ENCODE data around the gene GNB1.
A peak's percentile ranks its signal among the peaks of the same experiment; 100 is the strongest.
"Not testable (repeated sequence)": the region's sequence is repeated elsewhere in the genome, so short reads cannot be mapped to it uniquely, and the experiment has no call there.

GNB1 gene

DNA sequence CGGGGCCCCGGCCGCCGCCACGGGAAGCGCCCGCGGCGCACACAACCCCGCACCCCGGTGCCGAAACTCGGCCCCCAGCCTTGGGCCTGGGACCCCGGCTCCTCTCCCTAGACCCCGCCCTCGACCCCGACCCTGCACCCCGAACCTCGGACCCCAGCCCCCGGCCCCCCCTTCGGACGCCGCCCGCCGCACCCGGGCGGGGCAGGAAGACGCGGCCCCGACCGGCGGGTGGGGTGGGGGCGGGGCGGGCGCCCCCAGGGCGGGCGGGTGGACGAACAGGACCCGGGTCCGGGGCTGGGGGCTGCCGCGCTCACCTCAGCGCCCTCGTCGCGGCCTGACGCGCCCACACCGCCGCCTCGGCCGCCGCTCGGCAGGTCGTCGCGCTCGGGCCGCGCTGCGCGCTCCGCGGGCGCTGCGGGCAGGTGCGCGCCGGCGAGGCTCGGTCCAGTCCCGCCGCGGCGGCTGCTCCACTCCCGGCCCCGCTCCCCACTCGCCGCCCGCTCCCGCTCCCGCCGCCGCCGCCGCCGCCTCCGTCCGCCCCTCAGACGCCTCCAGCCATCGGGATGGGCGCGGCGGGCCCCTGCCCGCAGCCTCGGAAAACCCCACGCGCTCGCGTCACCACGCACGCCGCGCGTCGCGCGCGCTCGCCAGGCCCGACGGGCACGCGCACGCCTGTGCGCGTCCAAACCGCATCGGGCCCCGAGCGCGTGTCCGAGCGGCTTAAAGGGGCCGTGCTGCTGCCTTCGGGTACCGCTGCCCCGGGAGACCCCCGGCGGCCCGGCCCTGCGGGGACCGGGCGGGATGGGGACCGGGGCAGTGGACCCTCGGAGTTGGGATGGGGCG, at the start of gene GNB1:
GNB1 (minus strand) TSS at position 582 of the 843 bp plus-strand sequence. CDS start 65,634 bp downstream, outside the sequence.
- peak; percentile 91 for DNase-seq

DNA sequence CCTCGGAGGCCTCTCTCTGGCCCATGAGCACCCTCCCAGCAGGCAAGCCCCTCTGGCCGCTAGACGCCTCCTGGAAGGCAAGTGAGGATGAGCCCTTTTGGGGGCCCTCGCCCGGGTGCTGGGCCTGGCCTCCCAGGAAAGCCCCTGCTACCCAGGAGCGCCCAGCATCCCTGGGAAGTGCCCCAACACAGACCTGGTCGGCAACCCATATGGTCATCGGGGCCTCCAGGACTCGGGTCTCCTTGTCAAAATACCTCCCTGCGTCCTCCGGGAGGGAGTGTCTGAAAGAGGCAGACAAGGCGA, 49.2 kb upstream of the GNB1 start:
- DNase-seq = no peak

DNA sequence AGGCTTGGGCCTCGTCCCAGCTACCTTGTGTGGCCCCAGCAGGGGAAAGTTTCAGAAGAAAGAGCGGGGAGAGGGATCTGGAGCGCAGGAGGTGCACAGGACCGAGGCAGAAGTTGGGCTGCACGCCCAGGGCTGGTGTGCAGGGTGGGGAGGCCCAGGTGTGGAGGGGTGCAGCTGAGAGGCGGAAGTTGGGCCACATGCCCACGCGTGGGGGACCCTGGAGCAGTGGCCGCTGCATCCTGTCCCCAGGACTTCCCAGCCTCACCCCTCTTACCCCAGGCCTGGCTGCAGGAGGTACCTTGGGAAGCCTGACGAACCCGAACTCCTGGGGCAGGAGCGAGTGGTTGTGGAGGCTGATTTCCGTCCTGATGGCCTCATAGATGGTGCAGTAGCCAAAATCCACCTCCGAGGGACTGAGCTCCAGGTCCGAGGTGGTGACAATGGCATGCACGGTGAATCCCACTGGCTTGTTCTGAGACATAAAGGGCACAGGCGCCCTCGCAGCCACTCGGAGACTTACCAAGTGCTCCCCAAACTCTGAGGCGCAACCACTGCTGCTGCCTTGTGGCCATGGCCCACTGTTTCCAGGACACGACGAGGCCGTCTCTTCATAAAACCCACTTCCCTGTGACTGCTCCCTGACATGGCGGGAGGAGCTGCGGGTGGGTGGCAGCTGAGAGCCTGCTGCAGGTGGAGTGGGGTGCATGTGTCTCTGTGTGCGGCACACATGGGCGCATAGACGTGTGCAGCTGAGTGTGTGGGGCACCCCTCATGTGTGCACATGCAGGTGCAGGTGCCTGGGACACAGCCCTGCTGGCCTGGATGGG, 48.6 kb upstream of the GNB1 start:
- no peak for DNase-seq

DNA sequence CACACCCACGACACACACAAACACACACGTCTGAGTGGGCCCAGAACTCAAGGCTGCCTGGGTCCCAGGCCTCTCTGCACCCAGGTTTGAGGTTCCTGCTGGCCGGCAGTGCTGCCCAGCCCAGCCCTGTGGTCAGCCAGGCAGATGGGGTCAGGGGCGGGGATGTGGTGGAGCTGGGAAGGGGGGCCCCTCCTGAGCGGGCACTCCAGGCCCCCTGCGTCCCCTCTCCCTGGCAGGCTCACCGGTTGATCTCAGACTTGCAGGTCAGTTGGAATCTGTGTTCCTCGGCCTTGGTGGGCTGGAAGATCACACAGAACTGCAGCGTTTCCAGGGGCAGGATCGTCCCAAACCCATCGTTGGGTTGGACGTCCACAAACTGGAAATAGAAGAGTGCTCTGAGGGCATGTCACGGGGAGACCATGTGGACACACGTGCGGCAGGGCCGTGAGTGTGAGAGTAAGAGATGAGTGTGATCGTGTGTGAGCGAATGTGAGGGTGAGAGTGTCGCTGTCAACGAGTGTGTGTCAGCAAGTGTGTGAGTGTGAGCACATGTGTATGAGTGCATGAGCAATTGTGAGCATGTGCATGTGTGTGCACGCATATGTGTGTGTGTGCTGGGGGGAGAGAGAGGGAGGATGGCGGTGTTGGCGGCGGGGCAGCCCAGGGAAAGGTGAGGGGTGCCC, 47.9 kb upstream of the GNB1 start:
- DNase-seq = no peak

DNA sequence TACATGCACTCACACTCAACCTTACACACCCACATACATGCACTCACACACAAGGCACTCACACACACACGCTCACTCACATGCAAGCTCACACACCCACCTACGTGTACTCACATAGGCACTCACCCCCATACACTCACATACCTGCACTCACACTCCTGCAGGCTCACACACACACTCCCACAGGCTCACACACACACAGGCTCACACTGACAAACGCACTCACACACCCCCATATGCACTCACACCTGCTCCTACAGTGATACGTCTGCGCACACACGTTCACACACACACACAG, 47.3 kb upstream of the GNB1 start:
- no peak for DNase-seq

DNA sequence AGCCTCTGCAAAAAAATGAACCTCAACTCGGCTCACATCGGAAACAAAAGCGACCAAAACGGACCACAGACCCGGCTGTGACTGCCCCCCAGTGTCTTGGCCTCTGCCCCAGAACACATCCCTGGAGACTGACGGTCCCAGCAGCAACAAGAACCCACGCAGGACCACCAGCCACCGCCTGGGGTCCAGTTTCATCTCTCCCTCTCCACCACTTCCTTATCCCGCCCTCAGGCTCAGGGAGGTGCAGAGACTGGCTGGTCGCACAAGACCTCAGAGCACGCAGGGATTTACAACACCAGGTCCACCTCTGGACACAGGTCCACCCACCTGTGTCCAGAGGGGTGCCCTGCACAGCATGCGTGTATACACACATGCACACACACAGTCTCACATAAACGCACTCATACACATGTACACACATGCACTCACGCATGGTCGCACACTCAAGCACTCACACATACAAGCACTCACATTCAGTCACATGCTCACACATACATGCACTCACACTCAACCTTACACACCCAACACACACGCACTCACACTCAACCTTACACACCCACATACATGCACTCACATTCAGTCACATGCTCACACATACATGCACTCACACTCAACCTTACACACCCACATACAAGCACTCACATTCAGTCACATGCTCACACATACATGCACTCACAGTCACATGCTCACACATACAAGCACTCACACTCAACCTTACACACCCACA, 46.8 kb upstream of the GNB1 start:
- DNase-seq = no peak

DNA sequence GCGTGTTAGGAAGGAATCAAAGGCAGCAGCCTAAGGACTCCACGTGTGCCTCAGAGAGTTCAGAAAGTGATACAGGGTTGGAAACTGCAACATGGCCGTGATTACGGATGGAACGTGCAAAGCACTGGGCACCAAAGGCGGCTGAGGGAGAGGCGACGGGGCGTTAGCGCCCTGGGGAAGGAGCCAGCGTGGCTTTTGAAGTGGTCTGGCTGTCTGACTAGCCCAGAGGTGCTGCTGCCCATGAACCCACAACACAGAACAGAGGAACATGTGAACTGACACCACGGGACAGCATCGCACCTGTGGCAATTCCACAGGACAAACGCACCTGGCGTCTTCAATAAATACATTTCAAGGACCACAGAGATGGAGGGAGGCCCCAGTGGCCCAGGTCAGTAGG, 46.2 kb upstream of the GNB1 start:
- no peak for DNase-seq

DNA sequence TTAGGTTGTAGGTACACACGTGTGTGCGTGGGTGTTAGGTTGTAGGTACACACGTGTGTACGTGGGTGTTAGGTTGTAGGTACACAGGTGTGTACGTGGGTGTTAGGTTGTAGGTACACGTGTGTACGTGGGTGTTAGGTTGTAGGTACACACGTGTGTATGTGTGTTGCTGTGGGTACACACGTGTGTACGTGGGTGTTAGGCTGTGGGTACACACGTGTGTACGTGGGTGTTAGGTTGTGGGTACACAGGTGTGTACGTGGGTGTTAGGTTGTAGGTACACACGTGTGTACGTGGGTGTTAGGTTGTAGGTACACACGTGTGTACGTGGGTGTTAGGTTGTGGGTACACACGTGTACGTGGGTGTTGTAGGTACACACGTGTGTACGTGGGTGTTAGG, 44.0 kb upstream of the GNB1 start:
- not testable (repeated sequence) for DNase-seq

DNA sequence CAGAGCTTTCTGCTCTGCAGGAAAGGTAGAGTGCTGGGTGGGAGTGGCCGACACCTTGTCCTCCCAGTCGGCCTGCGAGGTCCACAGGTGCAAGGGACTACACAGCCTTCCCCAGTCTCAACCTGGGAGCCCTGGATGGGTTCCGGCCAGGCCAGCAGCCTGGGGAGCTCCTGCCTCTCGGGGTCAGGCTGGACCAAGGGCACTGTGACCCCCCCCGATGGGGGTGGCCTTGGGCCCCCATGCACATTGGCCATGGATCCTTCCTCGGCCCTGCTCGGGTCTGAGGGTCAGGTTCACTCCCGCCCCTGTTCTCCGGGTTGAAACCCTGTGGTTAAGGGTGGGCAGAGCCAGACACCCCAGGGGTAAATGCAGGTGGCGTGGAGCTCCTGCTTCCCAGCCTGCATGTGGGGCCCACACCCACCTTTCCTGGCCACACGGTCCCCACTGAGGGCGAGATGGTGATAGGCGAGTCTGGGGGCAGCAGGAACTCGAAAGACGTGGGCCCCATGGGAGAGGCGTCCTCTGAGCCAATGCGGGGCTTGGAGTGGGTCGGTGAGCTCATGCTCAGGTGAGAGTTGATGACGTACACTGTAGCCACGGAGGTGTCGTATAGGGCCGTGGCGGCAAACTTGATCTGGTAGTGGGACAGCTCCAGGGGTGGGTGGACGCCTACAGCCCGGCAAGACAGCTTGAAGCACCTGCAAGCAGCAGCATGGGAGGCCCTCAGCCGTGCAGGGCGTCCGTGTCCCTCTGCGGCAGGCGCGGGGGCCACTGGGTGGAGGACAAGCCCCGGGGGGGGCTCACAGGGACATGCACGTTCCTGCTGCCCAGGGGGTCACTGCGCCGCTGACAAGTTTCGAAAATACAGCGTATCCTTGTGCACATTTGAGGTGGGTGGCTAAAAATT, 39.0 kb upstream of the GNB1 start:
- DNase-seq = no peak

DNA sequence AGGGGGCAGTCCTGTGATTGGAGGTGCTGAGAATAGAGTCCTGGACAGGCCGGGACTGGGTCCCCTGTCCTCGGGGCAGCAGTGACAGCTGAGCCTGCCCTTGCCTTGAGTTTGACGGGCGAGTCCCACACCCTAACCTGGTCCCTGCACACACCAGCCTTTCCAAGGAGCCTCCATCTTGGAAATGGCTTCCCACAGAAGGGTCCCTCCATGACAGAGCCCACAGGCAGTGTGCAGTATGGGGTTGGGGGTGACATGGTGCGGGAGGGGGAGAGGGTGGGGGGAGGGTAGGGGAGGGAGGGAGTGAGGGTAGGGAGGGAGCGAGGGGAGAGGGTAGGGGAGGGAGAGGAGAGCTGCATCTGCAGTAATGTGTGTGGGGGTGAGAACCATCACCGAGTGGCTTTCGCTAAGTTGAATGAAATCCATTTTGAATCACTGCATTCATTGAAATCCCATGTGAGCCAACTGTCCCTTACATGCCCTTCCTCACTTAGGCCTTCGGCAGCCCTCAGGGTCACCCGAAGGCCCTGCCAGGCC, 38.3 kb upstream of the GNB1 start:
- DNase-seq = no peak

DNA sequence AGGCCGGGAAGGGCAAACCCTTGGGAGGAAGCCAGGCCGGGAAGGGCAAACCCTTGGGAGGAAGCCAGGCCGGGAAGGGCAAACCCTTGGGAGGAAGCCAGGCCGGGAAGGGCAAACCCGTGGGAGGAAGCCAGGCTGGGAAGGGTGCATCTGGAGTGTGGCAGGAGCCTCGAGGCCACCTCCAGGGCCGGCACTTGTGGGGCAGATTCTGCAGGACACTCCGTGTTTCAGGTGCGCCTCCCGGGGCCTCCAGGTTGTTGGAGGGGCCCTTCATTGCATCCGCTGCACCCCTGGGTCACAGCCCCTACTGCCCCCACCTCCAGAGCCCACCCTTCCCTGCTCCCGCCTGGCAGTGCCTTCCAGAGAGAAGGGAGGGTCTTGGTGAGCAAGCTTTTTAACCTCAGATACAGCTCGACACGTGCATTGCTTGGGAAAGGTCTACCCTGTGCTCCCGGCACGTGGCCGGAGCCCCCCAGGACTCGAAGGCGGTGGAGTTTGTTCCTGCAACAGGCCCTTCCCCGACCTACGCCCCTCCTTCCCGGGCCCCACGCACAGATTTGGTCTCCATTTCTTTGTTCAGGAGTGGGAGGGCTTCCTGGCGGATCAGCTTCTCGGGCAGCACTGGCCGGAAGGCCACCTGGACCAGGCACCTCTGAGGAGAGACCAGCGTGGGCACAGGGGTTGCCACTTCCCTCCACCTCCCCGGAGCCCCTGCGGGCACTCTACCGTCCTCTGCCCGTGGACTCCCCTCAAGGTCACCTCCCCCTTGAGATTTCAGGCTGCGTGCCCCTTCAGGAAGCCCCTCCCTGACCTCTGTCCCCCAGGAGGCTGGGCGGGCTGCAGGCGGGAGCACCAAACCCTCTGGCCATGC, 37.6 kb upstream of the GNB1 start:
- DNase-seq = no peak

DNA sequence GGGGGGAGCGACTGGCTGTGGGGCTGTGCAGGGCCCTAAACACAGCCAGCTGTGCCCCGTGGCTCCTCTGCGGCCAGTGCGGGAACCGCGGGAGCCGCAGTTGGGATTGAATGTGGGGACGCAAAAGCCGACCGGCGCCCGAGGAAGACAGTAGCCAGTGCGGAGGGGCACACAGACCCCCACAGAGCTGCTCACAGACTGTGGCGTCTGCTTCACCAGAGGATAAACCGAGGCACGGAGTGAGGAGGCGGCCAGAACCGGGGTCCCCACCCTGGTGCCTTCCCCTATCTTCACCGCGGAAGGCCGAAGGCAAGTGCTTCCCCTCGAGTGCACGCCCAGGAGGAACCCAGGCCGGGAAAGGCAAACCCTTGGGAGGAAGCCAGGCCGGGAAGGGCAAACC, 36.9 kb upstream of the GNB1 start:
- DNase-seq = no peak

DNA sequence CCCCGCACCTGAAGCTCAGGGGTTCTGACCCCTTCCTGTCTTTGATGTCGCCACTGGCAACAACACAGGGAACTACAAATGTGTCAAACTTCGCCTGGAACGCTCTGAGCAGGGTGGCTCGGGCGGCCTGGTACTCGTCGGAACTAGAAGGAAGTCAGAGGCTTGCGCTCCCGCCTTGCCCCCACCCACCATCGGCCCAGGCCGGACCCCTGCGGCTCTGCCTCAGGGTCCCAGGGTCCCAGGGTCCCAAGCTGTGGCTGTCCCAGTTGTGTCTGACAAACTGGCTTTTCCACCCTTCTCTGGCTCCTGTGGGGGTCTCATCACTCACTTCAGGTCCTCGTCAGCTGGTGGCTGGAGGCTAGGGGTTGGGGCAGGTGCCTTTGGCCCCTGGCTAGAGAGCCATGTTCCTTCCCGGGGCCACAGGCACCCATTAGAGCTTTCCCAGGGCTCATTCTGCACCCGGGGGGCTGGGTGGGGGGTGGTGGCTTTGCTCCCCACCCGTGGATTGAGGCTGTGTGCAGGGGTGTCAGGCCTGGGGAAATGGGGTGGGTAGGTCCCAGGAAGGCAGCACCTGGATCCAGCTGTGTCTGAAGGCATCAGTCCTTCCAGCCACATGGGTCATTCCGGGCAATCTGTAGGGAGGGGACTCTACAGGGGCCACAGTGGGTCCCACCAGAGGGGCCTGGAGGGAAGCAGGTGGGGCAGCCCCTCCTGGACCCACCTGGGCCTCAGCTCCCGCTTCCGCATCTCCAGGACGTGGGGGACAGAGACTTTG, 36.2 kb upstream of the GNB1 start:
- no peak for DNase-seq

DNA sequence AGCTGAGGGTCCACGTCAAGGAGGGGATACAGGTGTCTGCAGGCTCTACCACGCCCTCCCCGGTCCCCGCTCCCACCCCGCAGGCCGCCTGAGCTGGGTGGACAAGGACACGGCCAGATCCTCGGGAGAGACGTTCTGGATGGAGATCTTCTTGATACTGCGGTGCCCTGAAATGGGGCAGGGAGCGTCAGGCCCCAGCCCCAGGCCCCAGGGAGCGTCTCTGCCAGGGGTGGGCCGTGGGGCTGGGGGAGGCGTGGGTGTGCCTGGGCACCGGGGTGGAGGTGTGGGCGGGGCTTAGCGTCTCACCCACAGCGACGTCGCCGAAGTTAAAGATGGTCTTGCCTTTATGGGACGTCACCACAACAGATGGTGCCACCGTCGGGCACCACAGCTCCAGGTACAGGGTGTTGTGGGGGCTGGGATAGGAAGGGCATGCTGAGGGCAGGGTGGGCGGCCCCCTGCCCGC, 35.5 kb upstream of the GNB1 start:
- DNase-seq = no peak

DNA sequence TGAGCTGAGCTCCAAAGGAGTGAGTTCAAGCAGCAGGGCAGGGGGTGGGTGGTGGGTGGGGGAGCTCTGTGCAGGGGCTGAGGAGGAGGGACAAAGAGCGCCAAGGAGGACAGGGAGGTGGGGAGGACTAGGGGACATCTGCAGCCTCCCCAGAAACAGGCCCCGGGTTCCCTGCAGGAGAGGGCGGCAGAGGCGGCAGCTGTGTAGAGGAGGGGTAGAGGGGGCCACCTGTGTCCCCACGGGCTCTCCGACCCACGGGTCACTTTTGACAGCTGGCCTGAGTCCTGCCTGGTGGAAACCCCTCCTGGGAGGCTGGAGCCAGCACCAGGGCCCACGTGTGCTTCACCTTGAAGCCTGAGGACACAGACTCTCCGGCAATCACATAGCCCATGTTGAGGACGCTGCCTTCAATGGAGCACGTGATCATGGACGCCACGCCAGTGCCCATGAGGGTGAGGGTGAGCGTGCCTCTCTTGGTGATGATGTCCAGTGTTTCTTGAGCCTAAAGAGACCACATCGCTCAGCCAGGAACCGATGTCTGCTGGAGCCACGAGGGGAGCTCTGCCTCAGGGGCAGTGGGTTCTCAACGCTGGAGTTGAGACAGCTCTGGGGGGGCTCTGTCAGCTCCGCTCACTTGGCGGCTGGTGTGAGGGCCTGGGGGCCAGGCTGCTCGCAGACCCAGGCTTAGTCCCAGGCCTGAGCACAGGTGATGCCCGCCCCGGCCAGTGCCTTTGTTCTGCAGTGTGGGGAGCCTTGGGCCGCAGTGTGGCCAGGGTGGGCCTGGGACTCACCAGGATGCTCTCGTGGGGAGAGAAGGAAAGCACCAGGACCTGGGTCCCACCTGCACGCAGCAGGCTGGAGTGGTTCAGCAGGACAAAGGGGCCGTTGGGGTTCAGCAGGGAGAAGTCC, 34.8 kb upstream of the GNB1 start:
- no peak for DNase-seq

DNA sequence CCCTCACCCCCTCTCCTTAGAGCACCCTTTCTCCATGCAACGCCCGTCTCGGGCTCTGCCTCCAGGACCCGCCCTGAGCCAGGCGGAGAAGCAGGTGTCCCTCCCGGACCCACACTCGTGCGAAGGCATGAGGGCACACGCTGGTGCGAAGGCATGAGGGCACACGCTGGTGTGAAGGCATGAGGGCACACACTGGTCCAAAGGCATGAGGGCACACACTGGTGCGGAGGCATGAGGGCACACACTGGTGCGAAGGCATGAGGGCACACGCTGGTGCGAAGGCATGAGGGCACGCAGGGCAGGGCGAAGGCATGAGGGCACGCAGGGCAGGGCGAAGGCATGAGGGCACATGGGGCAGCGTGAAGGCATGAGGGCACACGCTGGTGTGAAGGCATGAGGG, 34.0 kb upstream of the GNB1 start:
- DNase-seq = no peak

DNA sequence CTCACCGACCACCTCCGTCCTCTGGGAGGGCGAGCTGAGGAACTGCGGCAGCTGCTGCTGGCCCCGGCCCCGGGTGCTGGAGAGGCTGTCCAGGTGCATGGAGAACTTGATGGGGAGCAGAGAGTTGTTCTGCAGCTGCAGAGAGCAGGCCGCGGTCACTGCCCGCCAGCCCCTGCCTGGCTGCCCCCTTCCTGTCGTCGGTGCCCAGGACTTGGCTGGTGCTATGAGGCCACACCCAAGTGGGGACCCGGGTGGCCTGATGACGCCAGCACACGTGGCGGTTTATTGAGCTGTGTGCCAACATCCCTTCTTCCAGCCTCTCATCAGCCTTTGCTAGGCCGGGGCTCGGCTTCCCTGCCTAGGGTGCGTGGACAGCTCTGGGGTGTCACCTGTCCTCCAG, 33.5 kb upstream of the GNB1 start:
- DNase-seq = no peak

DNA sequence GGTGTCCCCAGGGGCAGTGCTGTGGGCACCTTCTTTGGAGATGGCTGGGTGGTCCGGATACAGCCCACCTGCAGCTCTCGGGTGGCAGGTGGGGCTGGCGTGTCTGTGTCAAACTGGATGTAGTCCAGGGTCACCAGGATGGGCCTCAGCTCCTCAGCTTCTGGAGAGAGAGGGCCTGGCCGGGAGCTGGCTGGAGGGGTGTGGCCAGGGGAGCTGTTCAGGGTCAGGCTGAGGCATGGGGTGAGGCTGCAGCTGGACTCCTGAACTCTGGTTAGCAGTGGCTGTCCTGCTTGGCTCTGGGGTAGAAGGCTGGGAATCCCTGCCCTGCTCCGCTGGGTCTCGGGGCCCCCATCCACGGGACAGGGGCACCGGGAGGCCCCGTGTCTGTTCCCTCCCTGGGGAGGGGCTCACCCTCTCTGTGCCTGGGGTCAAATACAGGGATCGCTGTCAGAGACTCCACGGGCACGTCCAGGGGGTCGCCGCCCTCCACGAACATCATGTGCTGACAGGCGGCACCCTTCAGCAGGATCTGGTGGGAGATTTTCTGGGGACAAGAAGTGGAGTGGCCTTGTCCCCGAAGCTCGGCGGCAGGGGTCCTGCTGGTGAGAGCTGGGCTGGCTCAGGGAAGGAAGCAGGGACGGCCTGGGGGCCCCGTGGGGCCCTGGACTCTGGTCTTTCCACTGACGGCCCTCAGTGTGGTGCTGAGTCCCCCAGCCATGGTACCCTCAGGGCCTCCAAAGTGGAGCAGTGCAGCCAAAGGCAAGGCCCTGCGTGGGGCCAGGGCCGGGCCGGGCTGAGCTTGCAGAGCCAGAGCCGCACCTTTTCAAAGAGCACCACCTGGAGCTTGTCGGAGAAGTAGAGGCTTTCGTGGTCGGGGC, 32.3 kb upstream of the GNB1 start:
- no peak for DNase-seq
